Thymus (tissue), 11 donors: ENCODE results near the gene CTLA4. TPM values are rescaled to one million over a fixed set of nuclear protein-coding genes. Genes with fewer than 3 reads are reported as not detected.
A peak's percentile ranks its signal among the peaks of the same experiment; 100 is the strongest.

ENCODE experiments used
- DNase-seq, 9 donors: peaks; one replicate each; pipeline ENCODE4 v3.0.0-alpha.2; 2013; ENCODE audit warnings: low spot score in 9 of 9, low read depth in 6 of 9, missing footprints in 1 of 9
- H3K27ac ChIP-seq, 2 donors: one replicate each; pipeline ENCODE4 v1.5.1; 2013; ENCODE audit warnings: control low read depth in 1 of 2, low read depth in 1 of 2, low read length in 1 of 2, mild to moderate bottlenecking in 1 of 2, moderate library complexity in 1 of 2
- H3K27me3 ChIP-seq, 2 donors: one replicate each; pipeline ENCODE4 v1.5.1; 2013; ENCODE audit warnings: low read length in 1 of 2; ENCODE audit not compliant: control insufficient read depth in 2 of 2, insufficient read depth in 1 of 2
- H3K36me3 ChIP-seq, 2 donors: one replicate each; pipeline ENCODE4 v1.5.1; 2013; ENCODE audit warnings: low read length in 1 of 2, mild to moderate bottlenecking in 1 of 2, moderate library complexity in 1 of 2; ENCODE audit not compliant: control insufficient read depth in 2 of 2, insufficient read depth in 2 of 2
- H3K4me1 ChIP-seq, 2 donors: one replicate each; pipeline ENCODE4 v1.5.1; 2013; ENCODE audit warnings: low read length in 2 of 2; ENCODE audit not compliant: control insufficient read depth in 2 of 2, insufficient read depth in 2 of 2
- H3K4me3 ChIP-seq, 2 donors: one replicate each; pipeline ENCODE4 v1.5.1; 2013; ENCODE audit warnings: low read length in 2 of 2, control low read depth in 1 of 2, mild to moderate bottlenecking in 1 of 2
- H3K9me3 ChIP-seq, 2 donors: one replicate each; pipeline ENCODE4 v1.5.1; 2013; ENCODE audit warnings: low read length in 1 of 2, mild to moderate bottlenecking in 1 of 2; ENCODE audit not compliant: control insufficient read depth in 2 of 2, insufficient read depth in 1 of 2
- WGBS: extraction: QIAGEN DNeasy Blood & Tissue Kit; methylation state at CpG from one replicate; pipeline ENCODE4 v1.1.7; 2013; 5-methylcytosine and 5-hydroxymethylcytosine counted together
- polyA plus RNA-seq: library from polyadenylated mRNA; stranded (reverse); fragments of 200-250 nt; gene quantifications from one replicate; pipeline ENCODE4 v1.2.3, GENCODE V29; 2013
- total RNA-seq: library from RNA; stranded (reverse); fragments of 120-200 nt; gene quantifications from one replicate; pipeline ENCODE4 v1.2.4, GENCODE V29; 2013
- donor health status: healthy.

Gene CTLA4
- total and polyA plus RNA-seq, 2 donors: 10.6 to 12.3 TPM

GRCh38 chr2:203826704-203827103 is 40.9 kb upstream of the CTLA4 start:
- Histone ChIP-seq H3K27me3 (no peaks in the 10 kb centered on the region), H3K27ac (no peak overlapping the region), H3K9me3 (no peaks in the 10 kb centered on the region), H3K36me3 (no peaks in the 10 kb centered on the region), H3K4me1 (no peaks in the 10 kb centered on the region), H3K4me3 (no peak overlapping the region)
- WGBS: 97% methylated on average over 1 of the region's 1 CpG
- no peak for DNase-seq

- Histone ChIP-seq H3K27me3 (no peaks in the 10 kb centered on the region), H3K36me3 (no peaks in the 10 kb centered on the region), H3K9me3 (no peaks in the 10 kb centered on the region), H3K4me3 (no peak overlapping the region), H3K27ac (no peak overlapping the region), H3K4me1 (no peaks in the 10 kb centered on the region)
- 91% methylated on average over 9 of the region's 9 CpGs for WGBS
- no peak for DNase-seq
These were observed 37.1 kb upstream of the CTLA4 start for GRCh38 chr2:203830304-203831055.

- Histone ChIP-seq H3K36me3 (no peaks in the 10 kb centered on the region), H3K27me3 (no peaks in the 10 kb centered on the region), H3K9me3 (no peaks in the 10 kb centered on the region), H3K4me1 (no peaks in the 10 kb centered on the region), H3K4me3 (no peak overlapping the region), H3K27ac (no peak overlapping the region)
- WGBS: 97% methylated on average over 6 of the region's 6 CpGs
- no peak for DNase-seq
These were observed 32.2 kb upstream of the CTLA4 start for GRCh38 chr2:203835420-203835819.

GRCh38 chr2:203835892-203836800 is 31.4 kb upstream of the CTLA4 start:
- Histone ChIP-seq H3K9me3 (no peaks in the 10 kb centered on the region), H3K27ac (peak overlapping the region in 1 of 2 donors; percentile 2), H3K4me3 (no peak overlapping the region), H3K36me3 (no peaks in the 10 kb centered on the region), H3K4me1 (no peaks in the 10 kb centered on the region), H3K27me3 (no peaks in the 10 kb centered on the region)
- DNase-seq: no peak
- WGBS: 97% methylated on average over 19 of the region's 19 CpGs

GRCh38 chr2:203840655-203841205 is 26.8 kb upstream of the CTLA4 start:
- DNase-seq: no peak
- Histone ChIP-seq H3K36me3 (no peaks in the 10 kb centered on the region), H3K4me1 (no peaks in the 10 kb centered on the region), H3K9me3 (no peaks in the 10 kb centered on the region), H3K27me3 (no peaks in the 10 kb centered on the region), H3K4me3 (no peak overlapping the region), H3K27ac (no peak overlapping the region)
- 93% methylated on average over 5 of the region's 5 CpGs for WGBS

- no peaks in the 10 kb centered on the region for H3K4me1 ChIP-seq
- no peaks in the 10 kb centered on the region for H3K27me3 ChIP-seq
- no peak overlapping the region for H3K4me3 ChIP-seq
- no peak for DNase-seq
- H3K9me3 ChIP-seq: no peaks in the 10 kb centered on the region
- WGBS: 98% methylated on average over 5 of the region's 5 CpGs
- no peak overlapping the region for H3K27ac ChIP-seq
- no peaks in the 10 kb centered on the region for H3K36me3 ChIP-seq
These were observed 25.9 kb upstream of the CTLA4 start for GRCh38 chr2:203841654-203842053.

- no peaks in the 10 kb centered on the region for H3K9me3 ChIP-seq
- 78% methylated on average over 5 of the region's 5 CpGs for WGBS
- H3K4me1 ChIP-seq: no peaks in the 10 kb centered on the region
- H3K4me3 ChIP-seq: no peak overlapping the region
- no peak overlapping the region for H3K27ac ChIP-seq
- no peaks in the 10 kb centered on the region for H3K27me3 ChIP-seq
- H3K36me3 ChIP-seq: no peaks in the 10 kb centered on the region
- no peak for DNase-seq
These were observed 25.2 kb upstream of the CTLA4 start for GRCh38 chr2:203842373-203842772.

GRCh38 chr2:203846490-203847105 is 21.0 kb upstream of the CTLA4 start:
- Histone ChIP-seq H3K4me1 (no peaks in the 10 kb centered on the region), H3K27ac (no peak overlapping the region), H3K9me3 (no peaks in the 10 kb centered on the region), H3K27me3 (no peaks in the 10 kb centered on the region), H3K4me3 (no peak overlapping the region), H3K36me3 (no peaks in the 10 kb centered on the region)
- WGBS: 96% methylated on average over 8 of the region's 8 CpGs
- no peak for DNase-seq

- no peak for DNase-seq
- Histone ChIP-seq H3K4me3 (no peak overlapping the region), H3K9me3 (no peaks in the 10 kb centered on the region), H3K27ac (no peak overlapping the region), H3K36me3 (no peaks in the 10 kb centered on the region), H3K4me1 (no peaks in the 10 kb centered on the region), H3K27me3 (no peaks in the 10 kb centered on the region)
- WGBS: 86% methylated on average over 2 of the region's 2 CpGs
These were observed 18.6 kb upstream of the CTLA4 start for GRCh38 chr2:203849010-203849409.
